Right atrium auricular region (tissue), 2 donors: ENCODE results near the gene CAMK1D. TPM values are rescaled to one million over a fixed set of nuclear protein-coding genes. Genes with fewer than 3 reads are reported as not detected.
A peak's percentile ranks its signal among the peaks of the same experiment; 100 is the strongest.

ENCODE experiments used
- DNase-seq: peaks from one replicate; pipeline ENCODE4 v3.0.0-alpha.2; 2019; ENCODE audit warnings: low spot score
- H3K27ac ChIP-seq, 2 donors: fragments of 200-600 bp; sonication (generic); 1 replicate in 1 of 2; 2 replicates in 1 of 2; pipeline ENCODE4 v1.5.1; 2016 to 2019
- H3K27me3 ChIP-seq, 2 donors: fragments of 200-600 bp; sonication (generic); one replicate each; pipeline versions ENCODE4 v1.5.1 to v1.6.0; 2017 to 2019
- H3K36me3 ChIP-seq: fragments of 200-600 bp; sonication (generic); one replicate; pipeline ENCODE4 v1.5.1; 2016
- H3K4me1 ChIP-seq, 2 donors: fragments of 200-600 bp; sonication (generic); one replicate each; pipeline versions ENCODE4 v1.5.1 to v1.6.0; 2017 to 2019
- H3K4me3 ChIP-seq, 2 donors: fragments of 200-600 bp; sonication (generic); 1 replicate in 1 of 2; 2 replicates in 1 of 2; pipeline ENCODE4 v1.5.1; 2017 to 2019; ENCODE audit warnings: mild to moderate bottlenecking in 1 of 2, moderate library complexity in 1 of 2
- H3K9me3 ChIP-seq, 2 donors: fragments of 200-600 bp; sonication (generic); one replicate each; pipeline ENCODE4 v1.5.1; 2019
- CTCF ChIP-seq, 2 donors: fragments of 200-600 bp; sonication (generic); IDR thresholded peaks; one replicate each; pipeline ENCODE4 v1.5.1; 2019; ENCODE audit warnings: antibody characterized with exemption in 2 of 2
- total RNA-seq, 2 donors: library from RNA; depleted of rRNA; stranded (reverse); fragments of >200 nt; gene quantifications; one replicate each; pipeline ENCODE4 v1.1.0, GENCODE V29; 2016

Gene CAMK1D
- total RNA-seq, 2 donors from 2014 or later: 24.5 to 27.2 TPM

GRCh38 chr10:12505683-12506082 is 156.3 kb downstream of the CAMK1D start:
- no peak for TF ChIP-seq CTCF (IDR thresholded peaks at IDR 0.05)
- H3K27me3 ChIP-seq: no peaks in the 10 kb centered on the region
- no peak overlapping the region for H3K4me3 ChIP-seq
- H3K36me3 ChIP-seq: no peaks in the 10 kb centered on the region
- no peak for DNase-seq
- H3K4me1 ChIP-seq: peaks cover 0 to 18% of the 10 kb centered on the region in 2 donors
- no peak overlapping the region for H3K27ac ChIP-seq
- H3K9me3 ChIP-seq: no peaks in the 10 kb centered on the region

- Histone ChIP-seq H3K27ac (no peak overlapping the region), H3K4me3 (no peak overlapping the region), H3K9me3 (no peaks in the 10 kb centered on the region), H3K36me3 (no peaks in the 10 kb centered on the region), H3K27me3 (no peaks in the 10 kb centered on the region), H3K4me1 (peaks cover 0 to 2% of the 10 kb centered on the region in 2 donors)
- TF ChIP-seq CTCF (IDR thresholded peaks at IDR 0.05): no peak
- peak; percentile 56 for DNase-seq
Measured at GRCh38 chr10:12507165-12507850, 158.0 kb downstream of the CAMK1D start.

GRCh38 chr10:12508165-12508564 is 158.8 kb downstream of the CAMK1D start:
- H3K36me3 ChIP-seq: no peaks in the 10 kb centered on the region

GRCh38 chr10:12509016-12509793 is 159.9 kb downstream of the CAMK1D start:
- Histone ChIP-seq H3K9me3 (no peaks in the 10 kb centered on the region), H3K27me3 (no peaks in the 10 kb centered on the region), H3K4me1 (peaks cover 0 to 4% of the 10 kb centered on the region in 2 donors), H3K36me3 (no peaks in the 10 kb centered on the region), H3K27ac (no peak overlapping the region), H3K4me3 (no peak overlapping the region)
- peak; percentile 28 for DNase-seq
- TF ChIP-seq CTCF (IDR thresholded peaks at IDR 0.05): no peak

More at GRCh38 chr10:12508165-12508564, 158.8 kb downstream of the CAMK1D start:
- Histone ChIP-seq H3K9me3 (no peaks in the 10 kb centered on the region), H3K4me1 (no peaks in the 10 kb centered on the region), H3K27me3 (no peaks in the 10 kb centered on the region), H3K27ac (no peak overlapping the region), H3K4me3 (no peak overlapping the region)
- TF ChIP-seq CTCF (IDR thresholded peaks at IDR 0.05): no peak
- DNase-seq: peak; percentile 36

- no peaks in the 10 kb centered on the region for H3K9me3 ChIP-seq
- no peak for TF ChIP-seq CTCF (IDR thresholded peaks at IDR 0.05)
- H3K27ac ChIP-seq: no peak overlapping the region
- no peak overlapping the region for H3K4me3 ChIP-seq
- H3K27me3 ChIP-seq: no peaks in the 10 kb centered on the region
- DNase-seq: peak; percentile 40
- H3K4me1 ChIP-seq: peaks cover 0 to 6% of the 10 kb centered on the region in 2 donors
- H3K36me3 ChIP-seq: no peaks in the 10 kb centered on the region
Measured at GRCh38 chr10:12509794-12510100, 160.4 kb downstream of the CAMK1D start.
